ENCODE measurements around the gene PAXIP1.
A peak's percentile ranks its signal among the peaks of the same experiment; 100 is the strongest.
"Not testable (repeated sequence)": the region's sequence is repeated elsewhere in the genome, so short reads cannot be mapped to it uniquely, and the experiment has no call there.

PAXIP1 gene

GRCh38 chr7:154937837-154938236, 65.1 kb downstream of the PAXIP1 start:
- DNase-seq (ENCODE audit: low spot score): no peak

- DNase-seq (ENCODE audit: low spot score): not testable (repeated sequence)
Observed at GRCh38 chr7:154934353-154934952, 68.5 kb downstream of the PAXIP1 start.

- DNase-seq (ENCODE audit: low spot score): no peak
Observed at GRCh38 chr7:154931906-154932305, 71.0 kb downstream of the PAXIP1 start.

GRCh38 chr7:154929006-154929726, 73.8 kb downstream of the PAXIP1 start:
- DNase-seq (ENCODE audit: low spot score): peak; percentile 25

GRCh38 chr7:154928136-154929005, 74.6 kb downstream of the PAXIP1 start:
- DNase-seq (ENCODE audit: low spot score): peak; percentile 91

GRCh38 chr7:154927624-154928125, 75.2 kb downstream of the PAXIP1 start:
- peak; percentile 90 for DNase-seq (ENCODE audit: low spot score)

- DNase-seq (ENCODE audit: low spot score): not testable (repeated sequence)
Observed at GRCh38 chr7:154922472-154922871, 80.5 kb downstream of the PAXIP1 start.

- DNase-seq (ENCODE audit: low spot score): no peak
Observed at GRCh38 chr7:154919344-154920225, 83.3 kb downstream of the PAXIP1 start.

- DNase-seq (ENCODE audit: low spot score): no peak
Observed at GRCh38 chr7:154918741-154919140, 84.2 kb downstream of the PAXIP1 start.

GRCh38 chr7:154918266-154918665, 84.7 kb downstream of the PAXIP1 start:
- DNase-seq (ENCODE audit: low spot score): no peak

GRCh38 chr7:154917808-154918160, 85.1 kb downstream of the PAXIP1 start:
- no peak for DNase-seq (ENCODE audit: low spot score)

- DNase-seq (ENCODE audit: low spot score): no peak
Observed at GRCh38 chr7:154916856-154917807, 85.8 kb downstream of the PAXIP1 start.

GRCh38 chr7:154916381-154916780, 86.5 kb downstream of the PAXIP1 start:
- no peak for DNase-seq (ENCODE audit: low spot score)

- no peak for DNase-seq (ENCODE audit: low spot score)
Observed at GRCh38 chr7:154915600-154915999, 87.3 kb downstream of the PAXIP1 start.

GRCh38 chr7:154914996-154915380, 87.9 kb downstream of the PAXIP1 start:
- no peak for DNase-seq (ENCODE audit: low spot score)

GRCh38 chr7:154914308-154914995, 88.5 kb downstream of the PAXIP1 start:
- DNase-seq (ENCODE audit: low spot score): no peak

- peak; percentile 76 for DNase-seq (ENCODE audit: low spot score)
Observed at GRCh38 chr7:154913638-154914307, 89.2 kb downstream of the PAXIP1 start.

- DNase-seq (ENCODE audit: low spot score): no peak
Observed at GRCh38 chr7:154912871-154913637, 89.9 kb downstream of the PAXIP1 start.

All from LoVo (cell line).